HAP-1 (cell line): ENCODE data around the gene ZNF532.

Source experiments
- DNase-seq, 2 experiments: peaks; one replicate each; pipeline ENCODE4 v3.0.0-alpha.2; 2016 to 2020; ENCODE audit warnings: low spot score in 2 of 2
- H3K27me3 ChIP-seq: fragments of 250-450 bp; sonication (Bioruptor Pico); 2 replicates; pipeline ENCODE4 v1.5.1; 2020; ENCODE audit warnings: low read depth, mild to moderate bottlenecking, moderate library complexity
- H3K36me3 ChIP-seq: fragments of 250-450 bp; sonication (Bioruptor Pico); replicated peaks from 2 replicates; pipeline ENCODE4 v1.5.1; 2020; ENCODE audit warnings: mild to moderate bottlenecking
- H3K4me1 ChIP-seq: fragments of 250-450 bp; sonication (Bioruptor Pico); 2 replicates; pipeline ENCODE4 v1.5.1; 2020; ENCODE audit warnings: mild to moderate bottlenecking
- H3K4me3 ChIP-seq: fragments of 250-450 bp; sonication (Bioruptor Pico); 2 replicates; pipeline ENCODE4 v1.5.1; 2020; ENCODE audit warnings: mild to moderate bottlenecking, moderate library complexity
- H3K9me3 ChIP-seq: fragments of 250-450 bp; sonication (Bioruptor Pico); 2 replicates; pipeline ENCODE4 v1.5.1; 2020; ENCODE audit warnings: mild to moderate bottlenecking, moderate library complexity
- in situ Hi-C: fragments of 300-500 bp; cut with MboI; formaldehyde crosslinking; loops from 3 replicates; pipeline ENCODE4 v1.14.3; 2020; ENCODE audit warnings: low sequenced_read_pairs, inconsistent platforms, mixed read lengths

Gene ZNF532

DNA sequence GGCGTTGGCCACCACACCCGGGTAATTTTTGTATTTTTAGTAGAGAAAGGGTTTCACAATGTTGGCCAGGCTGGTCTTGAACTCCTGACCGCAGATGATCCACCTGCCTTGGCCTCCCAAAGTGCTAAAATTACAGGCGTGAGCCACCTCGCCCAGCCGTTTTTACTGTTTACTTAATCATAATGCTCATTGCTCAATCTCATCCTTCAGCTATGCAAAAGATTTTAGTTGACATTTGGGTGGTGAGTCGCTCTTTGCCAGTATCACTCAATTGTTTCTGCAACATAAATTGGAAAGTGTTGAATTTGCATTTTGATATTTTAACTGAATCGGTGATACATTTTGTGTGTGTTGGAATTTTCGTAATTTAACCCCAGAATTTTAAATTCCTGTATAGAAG lies 7.8 kb upstream of the ZNF532 start:
- no peak for DNase-seq
- in situ Hi-C loops = no loop called here
- H3K27me3 ChIP-seq = no peaks in the 10 kb centered on the region
- H3K4me3 ChIP-seq = no peak overlapping the region
- H3K9me3 ChIP-seq = no peaks in the 10 kb centered on the region
- peaks cover 29% of the 10 kb centered on the region for H3K4me1 ChIP-seq
- H3K36me3 ChIP-seq = no peaks in the 10 kb centered on the region

DNA sequence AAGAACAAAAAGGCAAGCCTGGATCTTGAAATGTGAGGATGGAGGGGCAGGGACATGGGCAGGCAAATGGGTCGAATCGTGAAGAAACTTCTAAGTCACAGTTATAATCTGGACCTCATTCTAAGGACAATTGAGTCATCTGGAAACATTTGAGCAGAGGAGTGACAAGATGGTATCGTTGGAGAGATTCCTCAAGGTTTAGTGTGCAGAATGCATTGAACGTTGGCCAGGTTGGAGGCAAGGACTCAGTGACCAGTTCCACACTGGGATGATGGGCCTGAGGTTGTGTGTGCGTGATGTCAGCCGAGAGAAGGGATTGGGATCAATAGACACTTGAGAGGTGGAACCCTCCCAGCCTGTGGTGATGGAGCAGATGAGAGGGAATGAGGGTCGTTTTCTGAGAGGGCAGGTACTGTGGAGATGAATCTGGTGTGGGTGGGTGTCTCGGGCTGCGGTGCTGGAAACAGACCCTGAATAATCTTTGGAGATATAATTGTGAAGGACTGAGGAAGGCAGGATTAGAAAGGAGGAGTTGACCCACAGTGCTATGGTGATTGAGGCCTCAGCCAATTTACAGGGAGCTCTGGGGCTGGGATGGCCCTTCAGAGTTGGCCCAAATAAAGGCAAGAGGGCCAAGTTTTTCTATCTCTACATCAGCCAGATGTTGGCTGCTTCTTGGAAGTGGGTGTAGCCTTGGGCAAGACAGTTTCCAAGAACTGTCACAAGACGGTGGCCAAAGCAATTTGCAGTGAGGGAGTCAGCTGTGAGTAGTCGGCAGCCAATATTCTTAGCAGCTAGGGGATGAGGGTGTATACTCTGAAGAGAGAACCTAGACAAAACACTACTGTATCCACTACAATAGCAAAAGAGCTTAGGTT lies 5.8 kb upstream of the ZNF532 start:
- in situ Hi-C loops = no loop called here
- peaks cover 34% of the 10 kb centered on the region for H3K4me1 ChIP-seq
- H3K36me3 ChIP-seq = no peaks in the 10 kb centered on the region
- H3K9me3 ChIP-seq = no peaks in the 10 kb centered on the region
- no peaks in the 10 kb centered on the region for H3K27me3 ChIP-seq
- no peak for DNase-seq
- no peak overlapping the region for H3K4me3 ChIP-seq

DNA sequence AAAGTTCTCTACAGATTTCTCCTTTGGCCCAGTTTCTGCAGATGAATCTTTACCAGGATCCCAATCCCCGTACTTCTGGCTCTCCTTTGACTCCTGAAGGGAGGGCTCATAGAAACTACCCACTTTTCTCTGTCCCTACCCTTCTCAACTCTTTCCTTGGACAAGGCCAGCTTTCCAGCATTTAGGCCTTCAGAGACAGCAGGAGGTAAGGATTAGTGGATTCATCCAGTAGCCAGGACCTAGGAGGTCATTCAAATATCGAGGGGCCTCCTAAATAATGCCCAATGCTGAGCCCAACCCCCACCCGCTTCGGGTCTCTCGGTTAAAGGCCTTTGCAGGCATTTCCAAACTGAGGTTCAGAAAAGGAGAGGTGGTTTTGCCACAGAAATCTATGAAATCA lies 4.8 kb upstream of the ZNF532 start:
- no peaks in the 10 kb centered on the region for H3K27me3 ChIP-seq
- no peaks in the 10 kb centered on the region for H3K36me3 ChIP-seq
- no peaks in the 10 kb centered on the region for H3K9me3 ChIP-seq
- in situ Hi-C loops = no loop called here
- peaks cover 38% of the 10 kb centered on the region for H3K4me1 ChIP-seq
- H3K4me3 ChIP-seq = no peak overlapping the region
- DNase-seq = no peak

DNA sequence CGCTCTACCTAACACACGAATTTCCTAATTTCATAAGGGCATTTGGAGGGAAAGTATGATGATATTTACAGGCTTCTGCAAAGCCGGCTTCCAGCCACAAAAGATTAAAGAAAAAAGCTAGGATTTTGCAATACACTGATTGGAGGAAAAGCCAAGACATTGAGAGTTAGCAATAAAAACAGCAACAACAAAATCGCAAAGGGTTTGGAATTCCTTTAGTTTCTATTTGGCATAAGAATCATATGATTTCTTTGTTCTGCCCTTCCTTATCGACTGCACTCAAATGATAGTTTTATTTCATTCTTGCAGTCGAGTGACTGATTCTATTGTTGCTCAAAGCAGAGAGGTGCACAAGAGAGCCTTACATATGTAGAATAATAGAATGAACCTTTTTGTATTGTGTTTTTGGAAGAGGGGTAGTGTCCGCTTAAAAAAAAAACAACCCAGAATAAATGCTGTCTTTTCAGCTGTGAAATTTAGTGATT lies 3.9 kb upstream of the ZNF532 start:
- H3K4me1 ChIP-seq = peaks cover 44% of the 10 kb centered on the region
- H3K27me3 ChIP-seq = no peaks in the 10 kb centered on the region
- H3K4me3 ChIP-seq = no peak overlapping the region
- H3K9me3 ChIP-seq = no peaks in the 10 kb centered on the region
- no peaks in the 10 kb centered on the region for H3K36me3 ChIP-seq
- peak in 1 of 2 experiments; percentile 84 for DNase-seq
- in situ Hi-C loops = no loop called here

DNA sequence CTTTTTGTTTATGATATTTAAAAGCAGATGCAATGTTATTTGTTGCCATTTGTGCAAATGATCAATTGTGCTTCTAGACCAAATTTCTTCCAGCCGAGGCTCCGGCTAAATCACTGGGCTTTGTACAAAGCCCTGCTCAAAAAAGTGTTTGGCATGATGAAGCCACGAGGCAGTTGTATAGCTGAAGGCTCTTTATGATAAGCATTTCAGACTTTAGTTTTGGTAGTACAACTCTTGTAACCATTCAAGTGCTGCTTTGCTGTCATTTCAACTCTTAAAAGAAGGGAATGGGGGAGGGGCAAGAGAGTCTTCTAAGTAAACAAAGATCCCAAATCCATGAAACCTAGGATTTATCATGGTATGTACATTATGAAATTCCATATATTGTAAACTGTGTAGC lies 3.3 kb upstream of the ZNF532 start:
- Histone ChIP-seq H3K4me1 (peaks cover 44% of the 10 kb centered on the region), H3K9me3 (no peaks in the 10 kb centered on the region), H3K27me3 (no peaks in the 10 kb centered on the region), H3K4me3 (no peak overlapping the region), H3K36me3 (no peaks in the 10 kb centered on the region)
- in situ Hi-C loops = no loop called here
- DNase-seq = peak in 1 of 2 experiments; percentile 29

DNA sequence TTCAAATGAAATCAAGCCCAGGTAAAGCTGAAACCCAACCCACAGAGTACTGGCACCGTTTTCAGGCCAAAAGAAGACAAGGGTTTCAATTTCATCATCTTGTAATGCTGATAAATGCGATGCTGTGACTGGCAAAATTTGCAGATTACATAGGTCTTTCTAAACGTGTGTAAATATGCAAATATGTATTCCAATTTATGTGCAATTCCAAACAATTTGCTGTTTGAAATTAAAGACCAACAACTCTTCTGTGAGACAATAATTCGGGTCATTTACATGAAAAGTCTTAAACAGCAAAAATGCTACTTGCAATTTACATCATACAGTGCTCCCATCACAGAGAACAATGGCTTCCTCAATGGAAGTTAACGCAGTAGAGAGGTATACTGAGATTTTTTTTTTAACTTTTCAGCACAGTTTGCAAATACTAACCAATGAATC lies 2.8 kb upstream of the ZNF532 start:
- peak in 1 of 2 experiments; percentile 23 for DNase-seq
- Histone ChIP-seq H3K4me1 (peaks cover 44% of the 10 kb centered on the region), H3K9me3 (no peaks in the 10 kb centered on the region), H3K27me3 (no peaks in the 10 kb centered on the region), H3K36me3 (no peaks in the 10 kb centered on the region), H3K4me3 (no peak overlapping the region)
- in situ Hi-C loops = no loop called here

DNA sequence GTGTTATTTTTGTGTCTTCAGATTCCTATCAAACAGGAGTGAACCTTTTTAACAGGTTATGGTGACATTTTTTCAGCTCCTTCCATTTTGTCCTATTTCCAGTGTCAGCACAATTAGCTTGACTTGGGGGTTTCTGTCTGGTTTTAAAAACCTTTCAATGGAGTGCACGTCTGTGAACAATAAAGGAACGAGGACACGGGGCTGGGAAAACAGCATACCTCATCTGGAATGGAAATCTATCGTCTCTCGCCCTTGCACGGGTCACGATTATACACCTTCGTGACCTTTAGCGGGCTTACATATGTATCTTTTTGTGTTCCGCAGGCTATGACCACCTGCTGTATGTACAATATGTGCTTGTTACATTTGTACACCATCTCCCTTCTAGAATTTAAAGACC lies 2.3 kb upstream of the ZNF532 start:
- DNase-seq = no peak
- H3K9me3 ChIP-seq = no peaks in the 10 kb centered on the region
- H3K27me3 ChIP-seq = no peaks in the 10 kb centered on the region
- no peaks in the 10 kb centered on the region for H3K36me3 ChIP-seq
- H3K4me3 ChIP-seq = no peak overlapping the region
- in situ Hi-C loops = no loop called here
- H3K4me1 ChIP-seq = peaks cover 44% of the 10 kb centered on the region

DNA sequence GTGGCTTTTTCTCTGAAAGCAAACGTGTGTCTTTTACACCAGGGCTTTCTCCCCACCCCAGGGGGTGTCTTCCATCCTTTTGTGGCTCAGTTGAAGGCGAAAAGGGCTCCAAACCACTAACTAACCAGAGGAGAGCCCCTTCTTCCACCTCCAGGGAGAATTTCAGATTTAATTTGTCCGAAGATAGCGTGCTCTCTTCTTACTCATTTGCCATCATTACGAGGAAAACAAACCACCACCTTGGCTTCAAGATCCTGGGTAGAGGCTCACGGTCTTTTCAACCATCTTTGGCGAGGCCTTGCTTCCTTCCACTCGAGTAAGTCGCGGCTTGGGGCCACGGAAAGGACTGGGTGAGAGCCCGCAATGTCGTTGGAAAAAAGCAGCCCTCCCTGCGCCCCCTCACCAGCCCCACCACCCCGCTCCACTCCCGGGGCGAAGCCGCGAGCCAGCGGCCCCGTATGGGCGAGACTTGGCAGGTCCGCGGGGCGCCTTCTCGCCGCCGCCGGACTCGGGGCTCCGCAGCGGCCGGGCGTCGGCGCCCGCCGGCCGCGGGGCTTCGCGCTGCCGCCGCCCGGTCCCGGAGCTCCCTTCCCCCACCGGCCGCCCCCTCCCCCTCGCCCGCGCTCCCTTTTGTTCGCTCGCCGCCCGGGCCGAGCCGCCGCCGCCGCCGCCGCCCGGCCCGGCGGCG lies 1.7 kb upstream of the ZNF532 start:
- peaks cover 44% of the 10 kb centered on the region for H3K4me1 ChIP-seq
- no peak overlapping the region for H3K4me3 ChIP-seq
- no peak for DNase-seq
- no peaks in the 10 kb centered on the region for H3K27me3 ChIP-seq
- in situ Hi-C loops = no loop called here
- H3K36me3 ChIP-seq = no peaks in the 10 kb centered on the region
- H3K9me3 ChIP-seq = no peaks in the 10 kb centered on the region

DNA sequence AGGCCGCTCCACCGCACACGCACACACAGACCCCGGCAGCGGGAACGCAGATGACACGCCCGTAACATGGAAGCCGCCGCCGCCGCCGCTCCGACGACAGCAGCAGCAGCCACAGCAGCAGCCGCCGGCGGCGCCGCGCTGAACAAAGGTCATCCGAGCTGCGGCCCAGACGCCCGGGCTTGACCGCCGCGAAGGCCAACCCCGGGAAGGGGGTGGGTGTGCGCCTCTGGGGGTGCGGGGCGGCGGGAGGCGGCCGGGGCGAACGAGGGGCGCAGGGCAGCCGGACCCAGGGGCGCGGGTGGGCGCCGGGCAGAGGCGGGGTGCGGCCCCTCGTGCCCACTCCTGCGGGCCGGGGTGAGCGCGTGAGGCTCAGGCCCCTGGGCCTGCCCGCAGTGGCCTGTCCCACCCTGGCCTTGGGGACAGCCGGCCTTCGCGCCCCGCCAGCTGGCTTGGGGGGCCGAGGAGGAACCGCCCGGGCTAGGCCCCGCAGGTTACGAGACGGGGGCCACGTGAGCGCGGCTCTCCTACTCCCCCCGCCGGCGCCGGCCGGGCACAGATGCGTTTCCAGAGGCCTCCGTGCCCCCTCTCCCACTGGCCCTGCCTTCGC lies 1.0 kb upstream of the ZNF532 start:
- H3K27me3 ChIP-seq = no peaks in the 10 kb centered on the region
- DNase-seq = no peak
- no peaks in the 10 kb centered on the region for H3K36me3 ChIP-seq
- in situ Hi-C loops = no loop called here
- H3K4me1 ChIP-seq = peaks cover 44% of the 10 kb centered on the region
- no peak overlapping the region for H3K4me3 ChIP-seq
- no peaks in the 10 kb centered on the region for H3K9me3 ChIP-seq

DNA sequence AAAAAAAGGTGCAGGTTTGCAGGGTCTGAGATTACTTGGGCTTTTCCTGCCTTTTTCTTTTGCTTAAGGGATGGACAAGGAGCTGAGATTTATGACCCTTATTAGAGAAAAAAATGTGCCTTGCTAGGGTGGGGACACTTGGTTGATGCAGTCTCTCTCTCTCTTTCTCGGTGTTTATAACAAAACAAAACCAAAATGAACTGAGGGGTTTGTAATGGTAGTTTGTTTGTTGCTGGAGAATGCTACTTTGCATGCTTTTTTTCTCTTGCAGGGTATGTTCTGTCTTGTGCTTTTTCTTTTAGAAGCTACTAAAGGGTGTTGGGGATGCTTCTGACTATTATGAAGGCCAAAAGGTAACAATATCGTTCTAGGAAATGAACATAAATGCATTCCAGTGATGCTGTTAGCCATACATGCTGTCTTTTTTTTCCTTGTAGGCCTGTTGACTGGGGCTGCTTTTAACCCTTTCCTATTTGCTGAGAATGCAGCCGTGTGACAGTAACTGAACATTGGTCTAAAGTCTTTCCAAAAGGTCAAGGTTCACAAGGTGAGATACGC lies 435 bp downstream of the ZNF532 start:
- DNase-seq = no peak
- Histone ChIP-seq H3K9me3 (no peaks in the 10 kb centered on the region), H3K4me1 (peaks cover 36% of the 10 kb centered on the region), H3K36me3 (no peaks in the 10 kb centered on the region), H3K4me3 (no peak overlapping the region), H3K27me3 (no peaks in the 10 kb centered on the region)
- in situ Hi-C loops = no loop called here

DNA sequence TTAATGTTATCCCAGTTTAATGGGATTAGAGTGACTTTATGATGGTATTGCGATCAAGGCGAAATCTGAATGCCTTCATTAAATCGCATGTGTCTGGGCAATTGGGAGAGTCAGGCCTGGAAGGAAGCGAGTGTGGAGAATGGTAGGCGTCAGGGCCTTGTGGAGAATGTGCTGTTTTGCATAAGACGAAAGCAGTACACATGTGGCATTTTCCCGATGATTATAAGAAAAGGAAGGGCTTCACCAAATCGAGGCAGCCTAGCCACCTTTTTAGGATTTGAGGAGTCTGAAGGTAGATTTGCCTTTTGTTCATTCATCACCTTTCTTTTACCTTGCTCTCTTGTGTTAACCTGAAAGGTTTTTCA lies 1.0 kb downstream of the ZNF532 start:
- Histone ChIP-seq H3K4me1 (peaks cover 30% of the 10 kb centered on the region), H3K4me3 (no peak overlapping the region), H3K36me3 (no peaks in the 10 kb centered on the region), H3K27me3 (no peaks in the 10 kb centered on the region), H3K9me3 (no peaks in the 10 kb centered on the region)
- DNase-seq = no peak
- in situ Hi-C loops = no loop called here

DNA sequence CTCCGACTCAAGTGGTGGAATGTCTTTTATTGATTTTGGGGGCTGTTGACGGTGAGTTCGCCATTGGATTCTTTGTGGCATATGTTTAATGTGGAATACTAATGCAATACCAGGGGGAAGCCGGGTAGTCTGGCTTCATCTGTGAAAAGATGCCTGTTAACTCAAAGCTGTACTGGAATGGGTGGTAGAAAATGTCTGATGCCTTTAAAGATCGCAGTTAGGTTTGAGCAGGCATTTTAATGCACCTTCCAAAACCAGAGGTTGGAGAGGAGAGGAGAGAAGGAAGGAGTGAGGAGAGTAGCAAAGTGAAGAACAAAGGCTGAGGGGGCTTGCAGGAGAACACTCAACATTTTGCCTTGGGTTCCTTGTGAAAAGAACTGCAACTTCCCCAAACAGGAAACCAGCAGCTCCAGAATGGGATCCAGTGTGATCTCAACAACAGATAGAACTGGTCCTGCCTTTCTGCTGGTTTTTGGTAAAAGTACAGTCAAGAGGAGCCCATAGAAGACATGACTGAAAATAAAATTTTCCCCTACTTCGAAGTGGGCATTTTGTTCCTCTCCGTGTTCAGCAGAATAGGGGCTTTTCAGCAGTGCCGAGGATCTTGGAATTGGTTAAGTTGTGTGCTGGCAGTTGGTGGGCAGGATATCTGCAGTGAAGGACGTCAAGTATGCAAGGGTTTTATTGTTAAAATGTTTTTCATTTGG lies 1.5 kb downstream of the ZNF532 start:
- H3K4me1 ChIP-seq = peaks cover 27% of the 10 kb centered on the region
- no peak overlapping the region for H3K4me3 ChIP-seq

DNA sequence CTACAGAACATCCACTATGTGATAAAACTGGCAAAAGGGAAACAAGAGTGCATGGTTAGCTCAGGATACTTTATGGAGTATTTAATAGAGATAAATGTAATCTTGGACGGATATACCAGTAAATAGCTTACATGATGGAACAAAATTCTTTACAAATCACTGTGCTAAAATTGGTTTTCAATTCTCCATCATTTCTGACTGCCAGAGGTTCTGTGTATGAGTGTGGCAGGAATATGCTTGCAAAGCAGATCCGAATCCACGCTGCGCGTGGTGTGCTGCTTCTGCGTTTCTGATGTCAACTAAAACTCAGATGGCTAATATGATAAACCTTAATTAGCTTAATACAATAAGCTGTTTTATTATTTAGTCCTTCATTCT lies 2.1 kb downstream of the ZNF532 start:
- Histone ChIP-seq H3K9me3 (no peaks in the 10 kb centered on the region), H3K27me3 (no peaks in the 10 kb centered on the region), H3K36me3 (no peaks in the 10 kb centered on the region), H3K4me1 (peaks cover 26% of the 10 kb centered on the region), H3K4me3 (no peak overlapping the region)
- DNase-seq = no peak
- in situ Hi-C loops = no loop called here

More for the DNA sequence above, 1.5 kb downstream of the ZNF532 start:
- H3K9me3 ChIP-seq = no peaks in the 10 kb centered on the region
- no peaks in the 10 kb centered on the region for H3K36me3 ChIP-seq
- H3K27me3 ChIP-seq = no peaks in the 10 kb centered on the region
- in situ Hi-C loops = no loop called here
- DNase-seq = no peak
